Activated CD4-positive, alpha-beta T cell treated with anti-CD3 and anti-CD28 coated beads, Interleukin-2, amount 50 U/mL, for 4 hours (primary cell): Measurements from ENCODE around the gene IFIT1.
"Not testable (repeated sequence)": the region's sequence is repeated elsewhere in the genome, so short reads cannot be mapped to it uniquely, and the experiment has no call there.

Experiments used
- DNase-seq, 2 experiments: peaks; one replicate each; pipeline ENCODE4 v3.0.0-alpha.2; 2020

The IFIT1 gene

DNA sequence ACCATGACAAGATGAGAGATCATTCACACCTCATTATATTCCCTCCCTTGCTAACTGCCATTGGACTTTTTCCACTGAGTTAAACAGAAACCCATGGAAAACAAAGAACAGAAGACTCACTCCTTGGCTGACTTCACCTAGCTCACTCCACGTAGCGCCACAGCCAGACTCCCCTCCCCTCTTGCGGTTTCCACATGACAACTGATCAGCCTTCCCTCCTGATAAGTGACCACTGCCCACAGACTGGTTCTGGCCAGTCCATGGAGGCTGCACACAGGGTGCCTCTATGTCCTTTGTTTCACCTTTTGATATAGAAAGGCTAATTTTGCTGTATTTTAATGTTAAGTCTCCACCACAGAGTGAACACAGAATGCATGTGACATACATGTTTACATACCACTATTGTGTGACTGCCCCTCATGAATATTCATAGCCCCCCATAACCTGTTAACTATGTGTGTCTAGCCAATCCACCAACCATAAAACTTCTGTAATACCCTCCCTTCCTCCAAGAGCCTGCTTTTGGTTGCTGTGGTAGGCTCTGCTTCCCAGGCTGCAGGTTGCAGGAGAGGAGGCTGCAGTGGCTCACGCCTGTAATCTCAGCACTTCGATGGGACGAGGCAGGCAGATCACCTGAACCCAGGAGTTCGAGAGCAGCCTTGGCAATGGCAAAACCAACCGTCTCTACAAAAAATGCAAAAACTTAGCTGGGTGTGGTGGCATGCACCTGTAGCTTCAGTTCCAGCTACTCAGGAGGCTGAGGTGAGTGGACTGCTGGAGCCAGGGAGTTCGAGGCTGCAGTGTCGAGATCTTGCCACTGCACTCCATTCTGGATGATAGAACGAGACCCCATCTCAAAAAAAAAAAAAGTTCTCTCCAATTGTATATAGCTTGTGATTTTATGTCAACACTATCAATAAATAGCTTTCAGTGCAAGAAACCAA lies 12.0 kb downstream of the IFIT1 start:
- DNase-seq = no peak

DNA sequence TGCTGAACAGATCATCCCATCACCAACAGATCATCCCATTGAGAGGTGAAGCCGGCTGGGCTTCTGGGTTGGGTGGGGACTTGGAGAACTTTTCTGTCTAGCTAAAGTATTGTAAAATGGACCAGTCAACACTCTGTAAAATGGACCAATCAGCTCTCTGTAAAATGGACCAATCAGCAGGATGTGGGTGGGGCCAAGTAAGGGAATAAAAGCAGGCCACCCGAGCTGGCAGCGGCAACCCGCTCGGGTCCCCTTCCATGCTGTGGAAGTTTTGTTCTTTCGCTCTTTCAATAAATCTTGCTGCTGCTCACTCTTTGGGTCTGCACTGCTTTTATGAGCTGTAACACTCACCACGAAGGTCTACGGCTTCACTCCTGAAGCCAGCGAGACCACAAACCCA lies 13.8 kb downstream of the IFIT1 start:
- DNase-seq = not testable (repeated sequence)

DNA sequence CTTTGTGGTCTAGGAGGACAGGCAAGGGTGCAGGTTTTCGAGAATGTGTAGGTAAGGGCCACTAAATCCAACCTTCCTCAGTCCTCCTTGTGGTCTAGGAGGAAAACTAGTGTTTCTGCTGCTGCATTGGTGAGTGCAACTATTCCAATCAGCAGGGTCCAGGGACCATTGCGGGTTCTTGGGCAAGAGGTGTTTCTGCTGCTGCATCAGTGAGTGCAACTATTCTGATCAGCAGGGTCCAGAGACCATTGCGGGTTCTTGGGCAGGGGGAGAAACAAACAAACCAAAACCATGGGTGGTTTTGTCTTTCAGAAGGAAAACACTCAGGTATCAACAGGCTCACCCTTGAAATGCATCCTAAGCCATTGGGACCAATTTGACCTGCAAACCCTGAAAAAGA lies 15.4 kb downstream of the IFIT1 start:
- DNase-seq = not testable (repeated sequence)

DNA sequence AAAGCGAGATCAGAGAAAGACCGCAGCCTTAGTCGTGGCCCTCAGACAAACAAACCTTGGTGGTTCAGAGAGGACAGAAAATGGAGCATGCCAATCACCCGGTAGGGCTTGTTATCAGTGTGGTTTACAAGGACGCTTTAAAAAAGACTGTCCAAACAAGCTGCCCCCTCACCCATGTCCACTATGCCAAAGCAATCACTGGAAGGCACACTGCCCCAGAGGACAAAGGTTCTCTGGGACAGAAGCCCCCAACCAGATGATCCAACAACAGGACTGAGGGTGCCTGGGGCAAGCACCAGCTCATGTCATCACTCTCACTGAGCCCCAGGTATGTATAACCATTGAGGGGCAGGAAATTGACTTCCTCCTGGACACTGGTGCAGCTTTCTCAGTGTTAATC lies 16.9 kb downstream of the IFIT1 start:
- not testable (repeated sequence) for DNase-seq

DNA sequence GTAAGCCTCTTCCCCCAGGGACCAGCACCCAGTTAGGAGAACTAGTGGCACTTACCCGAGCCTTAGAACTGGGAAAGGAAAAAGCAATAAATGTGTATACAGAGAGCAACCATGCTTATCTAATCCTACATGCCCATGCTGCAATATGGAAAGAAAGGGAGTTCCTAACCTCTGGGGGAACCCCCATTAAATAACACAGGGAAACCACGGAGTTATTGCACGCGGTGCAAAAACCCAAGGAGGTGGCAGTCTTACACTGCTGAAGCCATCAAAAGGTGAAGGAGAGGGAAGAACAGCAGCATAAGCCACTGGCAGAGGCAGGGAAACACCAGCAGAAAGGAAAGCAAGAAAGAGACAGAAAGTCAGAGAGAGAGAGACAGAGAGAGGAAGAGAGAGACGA lies 18.1 kb downstream of the IFIT1 start:
- not testable (repeated sequence) for DNase-seq

DNA sequence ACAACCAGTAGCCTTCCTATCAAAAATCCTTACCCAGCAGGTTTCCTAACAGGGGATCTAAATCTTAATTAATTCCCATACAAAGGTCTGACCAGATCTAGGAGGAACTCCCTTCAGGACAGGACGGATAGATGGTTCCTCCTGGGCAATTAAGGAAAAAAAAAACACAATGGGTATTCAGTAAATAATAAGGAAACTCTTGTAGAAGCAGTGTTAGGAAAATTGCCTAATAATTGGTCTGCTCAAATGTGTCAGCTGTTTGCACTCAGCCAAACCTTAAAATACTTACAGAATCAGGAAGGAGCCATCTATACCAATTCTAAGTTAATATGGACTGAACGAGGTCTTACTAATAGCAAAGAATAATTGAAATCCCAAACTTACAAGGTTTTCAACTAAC lies 18.7 kb downstream of the IFIT1 start:
- not testable (repeated sequence) for DNase-seq

DNA sequence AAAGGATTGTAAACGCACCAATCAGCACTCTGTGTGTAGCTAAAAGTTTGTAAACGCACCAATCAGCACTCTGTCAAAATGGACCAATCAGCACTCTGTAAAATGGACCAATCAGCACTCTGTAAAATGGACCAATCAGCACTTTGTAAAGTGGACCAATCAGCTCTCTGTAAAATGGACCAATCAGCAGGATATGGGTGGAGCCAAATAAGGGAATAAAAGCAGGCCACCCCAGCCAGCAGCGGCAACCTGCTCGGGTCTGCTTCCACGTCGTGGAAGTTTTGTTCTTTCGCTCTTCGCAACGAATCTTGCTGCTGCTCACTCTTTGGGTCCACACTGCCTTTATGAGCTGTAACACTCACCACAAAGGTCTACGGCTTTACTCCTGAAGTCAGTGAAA lies 19.9 kb downstream of the IFIT1 start:
- peak; percentile 12 to 22 for DNase-seq

DNA sequence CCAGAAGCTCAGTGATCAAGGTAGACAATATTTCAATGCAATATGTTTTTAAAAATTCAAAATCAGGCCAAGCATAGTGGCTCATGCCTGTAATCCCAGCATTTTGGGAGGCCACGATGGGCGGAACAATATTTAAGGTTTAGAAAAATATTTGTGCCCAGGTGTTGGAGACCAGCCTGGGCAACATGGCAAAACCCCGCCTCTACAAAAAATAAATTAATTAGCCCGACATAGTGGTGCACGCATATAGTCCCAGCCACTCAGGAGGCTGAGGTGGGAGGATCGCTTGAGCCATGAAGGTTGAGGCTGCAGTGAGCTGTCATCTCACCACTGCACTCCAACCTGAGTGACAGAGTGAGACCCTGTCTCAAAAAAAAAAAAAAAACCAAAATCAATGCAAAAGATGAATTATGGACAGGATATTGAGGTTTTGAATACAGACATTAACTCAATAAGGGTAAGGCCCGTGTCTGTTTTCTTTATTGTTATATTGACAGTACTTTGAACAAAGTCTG lies 21.0 kb downstream of the IFIT1 start:
- no peak for DNase-seq

DNA sequence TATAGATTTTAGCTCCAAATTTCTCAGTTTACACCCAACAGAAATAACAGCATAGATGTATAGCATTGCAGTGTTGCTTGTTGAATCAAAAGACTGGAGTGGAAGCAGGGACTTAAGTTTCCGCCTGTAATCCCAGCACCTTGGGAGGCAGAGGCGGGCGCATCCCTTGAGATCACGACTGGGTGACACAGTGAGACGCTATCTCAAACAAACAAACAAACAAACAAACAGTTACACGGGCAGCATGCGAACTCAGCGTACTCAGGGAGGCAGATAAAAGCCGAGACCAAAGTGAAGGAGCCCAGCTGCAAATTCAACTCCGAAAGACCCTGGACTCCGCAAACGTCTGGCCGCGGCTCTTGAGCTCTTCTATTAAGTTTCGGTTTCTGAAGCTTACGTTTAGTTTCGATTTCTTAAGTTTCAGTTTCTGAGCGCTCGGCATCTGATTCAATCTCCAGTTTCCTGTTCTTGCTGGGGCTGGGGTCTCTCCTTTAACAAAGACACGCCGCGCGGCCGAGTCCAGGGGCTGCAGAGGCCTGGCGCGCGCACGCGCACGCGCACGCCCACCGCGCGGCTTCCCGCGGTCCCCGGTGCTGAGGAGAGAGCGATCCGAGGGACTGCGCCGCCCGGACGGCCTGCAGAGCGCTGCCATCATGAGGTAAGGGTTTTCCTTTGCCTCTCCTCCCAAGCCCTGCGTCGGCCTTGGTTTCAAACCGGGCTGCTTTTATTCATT lies 21.9 kb downstream of the IFIT1 start, which contains the start of gene IFIT5:
Gene IFIT5, plus strand, starts transcription at position 423 of the 733 bp plus-strand sequence. Its CDS starts 231 bp downstream, at position 654.
- peak; percentile 47 to 48 for DNase-seq

DNA sequence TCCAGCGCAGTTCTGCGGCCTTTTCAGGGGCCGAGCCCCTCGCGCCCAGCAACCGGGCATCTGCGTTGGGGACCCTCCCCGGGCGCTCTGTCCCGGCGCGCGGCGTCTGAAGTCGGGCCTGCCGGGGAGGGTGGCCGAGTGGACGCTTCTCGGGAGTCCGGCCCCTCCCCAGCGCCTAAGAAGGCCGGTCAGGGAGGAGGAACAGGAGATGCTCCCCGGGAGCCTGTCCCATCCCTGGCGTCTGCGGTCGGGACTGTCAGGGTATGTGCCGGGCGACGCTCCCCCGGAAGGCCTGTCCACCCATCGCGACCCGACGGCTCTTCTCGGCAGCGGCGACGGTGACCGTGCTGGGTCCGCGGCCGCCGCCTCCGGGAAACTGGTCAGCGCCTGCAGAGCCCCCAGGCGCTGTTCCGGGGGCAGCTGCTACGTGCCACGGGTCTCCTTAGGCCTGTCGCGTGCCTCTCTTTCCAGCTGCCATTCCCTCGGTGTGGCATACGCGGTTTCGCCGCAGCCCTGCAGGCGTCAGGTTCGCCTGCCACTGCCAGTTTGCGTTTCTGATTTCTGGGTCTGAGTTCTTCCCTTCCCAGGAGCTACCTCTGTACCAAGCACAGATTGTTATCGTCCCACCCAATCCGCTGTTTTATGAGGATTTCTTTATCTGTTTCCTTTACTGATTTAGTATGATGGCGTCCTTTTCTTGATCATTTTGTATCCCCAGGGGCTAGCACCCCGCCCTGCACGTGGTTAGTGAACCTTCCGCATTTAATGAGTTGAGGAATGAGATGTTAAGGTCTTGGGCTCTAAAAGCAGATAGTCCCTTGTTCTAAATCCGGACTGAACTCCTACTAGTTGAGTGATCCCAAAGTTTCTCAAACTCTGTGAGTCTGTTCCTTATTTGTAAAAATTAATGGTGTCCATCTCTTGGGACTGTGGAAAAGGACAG lies 22.7 kb downstream of the IFIT1 start:
- DNase-seq = peak; percentile 29 to 30

DNA sequence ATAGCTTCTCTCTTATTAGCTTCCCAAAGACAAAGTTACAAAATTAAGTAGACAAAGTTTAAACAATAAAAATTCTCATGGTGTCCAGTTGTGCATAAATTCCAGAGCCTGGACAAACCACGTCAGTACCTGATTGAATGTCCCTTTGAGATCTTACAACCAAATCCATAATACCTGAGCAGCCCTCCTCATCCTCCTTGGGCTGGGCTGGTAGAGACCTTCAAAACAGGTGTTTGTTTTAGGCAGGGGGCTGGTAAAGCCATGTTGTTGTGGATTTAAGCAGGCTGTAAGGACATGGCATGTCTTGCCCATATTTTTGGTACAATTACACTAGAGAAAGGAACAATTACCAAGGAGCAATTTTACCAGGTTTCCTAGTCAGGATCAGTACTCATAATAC lies 24.0 kb downstream of the IFIT1 start:
- DNase-seq = no peak

DNA sequence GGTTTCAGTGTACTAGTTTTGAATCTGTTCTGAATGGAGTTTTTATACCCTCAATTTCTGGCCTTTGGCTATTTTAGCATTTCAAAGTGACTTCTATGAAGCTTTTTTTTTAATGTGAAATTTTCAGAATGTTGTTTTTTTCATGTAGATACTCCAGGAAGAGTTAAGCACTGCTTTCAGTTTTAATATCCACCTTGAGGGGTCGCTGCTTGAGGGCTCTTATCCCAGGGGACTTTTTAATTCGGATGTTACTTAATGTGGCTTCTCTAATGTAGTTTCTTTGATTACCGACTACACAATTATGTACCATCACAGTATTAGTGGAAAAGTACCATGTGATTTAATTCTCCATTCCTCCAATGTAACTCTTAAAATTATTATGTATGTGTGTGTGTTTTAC lies 27.1 kb downstream of the IFIT1 start:
- no peak for DNase-seq

DNA sequence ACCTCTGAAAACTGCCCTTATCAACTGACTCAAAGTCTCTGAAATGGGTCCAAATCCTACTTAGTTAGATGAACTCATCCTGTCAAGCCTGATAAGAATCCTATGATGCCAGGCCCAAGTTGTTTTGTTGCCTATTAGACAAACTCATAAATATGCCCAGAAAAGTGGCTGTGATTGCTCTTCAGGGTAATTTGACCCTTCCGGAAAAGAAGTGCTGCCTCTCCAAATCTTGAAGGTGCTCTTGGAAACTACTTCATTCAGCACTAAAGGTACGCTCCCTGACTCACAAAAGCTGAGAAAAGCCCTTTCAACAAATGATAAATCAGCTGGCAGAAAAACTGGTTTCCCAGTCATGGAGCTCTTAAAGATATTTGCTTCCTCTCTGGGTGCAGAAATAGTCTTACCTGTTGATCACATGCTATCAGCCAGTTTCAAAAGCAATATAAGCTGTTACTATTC lies 28.6 kb downstream of the IFIT1 start:
- DNase-seq = no peak

DNA sequence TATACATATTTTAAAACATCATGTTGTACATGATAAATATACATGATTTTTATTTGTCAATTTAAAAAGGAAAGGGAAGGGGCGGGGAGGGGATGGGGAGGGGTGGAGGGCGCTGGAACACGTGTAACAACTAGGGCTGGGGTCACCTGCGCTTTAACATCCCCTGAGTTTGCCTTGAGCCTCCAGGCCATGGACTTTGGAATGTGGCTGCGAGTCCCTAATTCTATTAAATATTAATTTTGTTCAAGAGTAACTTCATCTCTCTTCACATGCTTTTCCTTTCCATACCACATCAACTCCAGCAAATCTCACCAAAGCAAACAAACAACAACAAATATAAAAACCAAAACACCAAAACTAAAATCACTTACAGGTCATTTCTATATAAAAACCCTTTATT lies 32.6 kb downstream of the IFIT1 start:
- no peak for DNase-seq

DNA sequence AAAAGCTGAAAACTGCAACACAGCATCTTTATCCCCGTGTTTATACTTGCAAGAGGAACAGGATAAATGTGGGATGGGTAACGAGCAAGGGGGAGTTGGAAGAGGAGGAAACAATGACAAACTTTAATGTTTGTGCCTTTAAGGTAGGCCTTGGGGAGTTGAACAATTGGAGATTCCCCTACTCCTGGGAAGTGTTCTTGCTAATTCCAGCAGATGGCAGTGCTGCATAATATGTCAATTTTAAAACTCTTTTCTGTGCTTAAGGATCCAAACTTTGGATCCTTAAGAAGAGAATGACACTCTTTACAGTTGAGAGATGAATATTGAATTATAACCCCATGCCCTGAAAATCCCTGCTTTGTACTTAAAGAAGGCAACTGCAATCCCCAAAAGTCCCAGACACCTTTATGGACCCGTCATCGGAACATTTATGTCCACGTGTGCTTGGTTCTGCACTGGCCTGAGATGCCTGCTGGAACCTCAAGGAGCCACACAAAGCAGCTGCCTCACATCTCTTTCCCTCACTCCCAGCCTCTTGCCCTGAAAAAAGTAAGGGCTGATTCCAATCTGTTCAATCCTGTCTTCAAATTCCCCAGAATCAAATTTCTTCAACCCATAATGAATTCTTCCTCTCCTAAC lies 33.9 kb downstream of the IFIT1 start:
- DNase-seq = no peak

DNA sequence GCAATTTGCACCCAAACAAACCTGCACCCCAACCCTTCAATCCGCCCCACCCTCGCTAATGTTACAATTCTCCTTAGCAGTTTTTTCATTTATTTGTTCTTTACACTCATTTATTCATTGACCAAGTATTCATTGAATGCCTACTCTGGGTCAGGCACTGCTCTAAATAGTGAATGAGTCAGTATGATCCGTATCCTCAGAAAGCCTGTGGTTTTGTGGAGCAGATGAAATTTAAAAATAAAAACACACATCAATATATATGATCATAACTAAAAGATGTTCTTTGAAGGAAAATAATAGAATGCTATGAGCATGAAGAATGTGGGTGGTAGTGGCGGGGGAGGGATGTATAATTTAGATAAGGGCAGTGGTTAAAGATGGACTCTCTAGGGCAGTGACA lies 35.2 kb downstream of the IFIT1 start:
- DNase-seq = no peak

DNA sequence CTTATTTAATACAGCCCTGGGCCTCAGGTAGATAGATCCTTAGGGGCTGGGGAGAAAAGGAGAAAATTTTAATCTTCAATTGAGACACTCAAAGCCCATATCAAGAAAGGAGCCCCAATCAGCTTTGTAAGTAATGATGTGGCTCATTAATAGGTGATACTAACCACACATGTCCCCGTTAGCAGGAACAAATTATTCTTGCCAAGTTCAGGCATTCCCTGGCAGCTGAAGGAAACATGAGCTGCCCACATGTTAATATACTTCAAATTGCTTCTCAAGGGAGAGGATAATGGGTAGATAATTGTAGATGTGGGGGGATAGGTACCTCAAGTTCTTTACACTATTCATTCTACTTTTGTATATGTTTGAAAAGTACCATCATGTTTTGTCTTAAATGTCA lies 36.5 kb downstream of the IFIT1 start:
- DNase-seq = no peak

DNA sequence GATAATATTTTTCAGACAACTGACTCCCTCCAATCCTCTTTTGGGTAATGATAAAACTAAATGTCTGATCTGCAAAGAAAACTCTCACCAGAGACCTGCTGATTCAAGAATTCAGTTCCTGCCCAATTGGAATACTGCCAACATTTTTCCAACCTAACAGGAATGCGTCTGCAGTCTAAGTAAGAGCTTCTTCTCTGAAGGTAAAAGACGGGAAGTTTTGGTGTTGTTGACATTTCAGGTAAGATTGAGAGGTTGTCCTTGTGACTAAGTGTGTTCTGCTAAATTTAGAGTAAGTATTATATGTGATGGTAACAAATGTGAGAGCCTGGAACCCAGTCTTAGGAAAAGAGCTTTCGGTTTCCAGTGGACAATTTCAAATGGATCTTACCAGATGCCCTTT lies 39.6 kb downstream of the IFIT1 start:
- DNase-seq = no peak

DNA sequence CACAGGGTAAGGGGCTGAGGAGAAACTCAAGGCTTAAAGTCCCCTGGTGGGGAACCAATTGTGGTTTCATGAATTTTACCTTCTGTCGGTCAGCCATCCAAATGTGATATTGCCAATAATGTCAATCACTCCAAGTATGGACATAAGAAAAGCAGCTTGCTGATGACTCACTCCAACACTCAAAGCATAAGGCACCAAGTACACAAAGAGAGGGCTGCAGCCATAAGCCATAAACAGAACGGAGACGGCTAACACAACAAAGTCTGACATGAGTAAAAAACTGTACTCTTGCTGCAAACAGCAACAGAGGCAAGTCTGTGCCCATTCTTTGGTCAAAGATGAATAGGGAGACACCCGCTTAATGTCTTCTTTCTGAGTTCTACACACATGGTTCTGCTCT lies 46.1 kb downstream of the IFIT1 start:
- no peak for DNase-seq

DNA sequence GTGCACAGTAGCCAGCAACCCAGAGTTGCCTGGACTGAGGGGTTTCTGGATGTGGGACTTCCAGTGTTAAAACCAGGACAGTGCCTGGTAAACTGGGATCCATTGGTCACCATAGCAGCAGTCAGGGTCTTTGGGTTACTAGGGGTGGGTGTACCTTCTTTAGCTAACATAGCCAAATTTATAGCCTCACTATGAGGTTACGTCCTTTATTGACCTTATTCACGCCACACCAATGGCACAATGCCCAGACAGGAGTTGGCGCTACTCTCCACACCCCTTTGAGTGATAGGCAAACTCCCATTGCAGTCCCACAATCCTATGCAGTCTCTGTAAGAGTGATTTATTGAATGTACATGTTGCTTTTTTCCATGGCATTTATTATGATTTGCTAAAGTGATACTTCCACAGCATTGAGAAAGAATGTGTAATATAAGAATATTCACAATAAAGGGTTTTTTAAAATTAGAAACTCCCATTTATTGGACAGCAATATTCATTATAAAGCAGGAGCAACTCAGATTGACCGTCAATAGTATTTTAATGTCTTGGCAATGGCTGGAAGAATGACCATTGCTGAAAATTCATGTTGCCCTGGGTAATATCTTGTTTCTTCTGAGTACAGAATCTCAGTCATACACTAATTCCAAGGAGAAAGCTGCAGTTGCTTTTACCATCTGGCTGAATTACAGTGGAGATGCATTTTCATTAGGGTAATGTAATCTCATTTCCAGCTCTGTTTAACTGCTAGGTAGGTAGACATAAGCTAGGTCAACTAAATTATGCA lies 48.0 kb downstream of the IFIT1 start:
- no peak for DNase-seq

DNA sequence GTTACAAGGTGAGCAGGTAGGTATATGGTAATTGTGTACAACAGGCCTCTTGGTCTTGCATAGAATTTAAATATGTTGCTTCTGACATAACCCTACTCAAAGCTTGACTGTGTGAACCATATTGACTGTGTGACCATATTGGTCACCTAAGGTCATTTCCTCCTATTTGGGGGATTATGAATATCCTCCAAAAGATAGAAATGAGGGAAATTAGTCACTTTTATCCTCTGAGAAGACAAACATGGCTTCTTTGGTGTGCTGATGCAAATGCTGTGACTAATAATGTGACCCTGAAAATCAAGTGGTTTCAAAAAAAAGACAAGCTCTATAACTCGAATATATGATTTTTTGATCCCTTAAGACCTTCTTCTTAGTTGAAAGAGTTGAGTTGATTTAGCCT lies 49.9 kb downstream of the IFIT1 start:
- DNase-seq = no peak
